ENCODE results near the gene EP400. TPM values are rescaled to one million over a fixed set of nuclear protein-coding genes. Genes with fewer than 3 reads are reported as not detected.

EP400 gene
- total and polyA plus RNA-seq, 2 of the 8 experiments (the other 6 are each of a cell fraction or from before 2014, with no cell fraction given) = 13.1 to 69.7 TPM

DNA sequence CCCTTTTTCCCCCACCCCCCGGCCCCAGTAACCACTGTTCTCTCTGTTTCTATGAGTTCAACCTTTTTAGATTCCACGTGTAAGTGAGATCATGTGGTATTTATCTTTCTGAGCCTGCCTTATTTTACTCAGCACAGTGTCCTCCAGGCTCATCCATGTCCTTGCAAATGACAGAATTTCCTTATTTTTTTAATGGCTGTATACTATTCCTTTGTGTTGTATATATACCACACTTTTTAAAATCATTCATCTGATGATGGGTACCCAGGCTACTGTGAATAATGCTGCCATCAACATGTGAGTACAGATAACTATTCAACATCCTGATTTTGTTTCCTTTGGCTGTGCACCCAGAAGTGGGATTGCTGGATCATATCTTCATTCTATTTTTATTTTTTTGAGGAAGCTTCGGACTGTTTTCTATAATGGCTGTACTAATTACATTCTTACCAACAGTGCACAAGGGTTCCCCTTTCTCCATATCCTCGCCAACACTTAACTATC lies 139.7 kb downstream of the EP400 start:
- Histone ChIP-seq H3K79me1 (ENCODE audit: low read depth, low read length) (peaks cover 7% of the 10 kb centered on the region), H4K8ac (ENCODE audit: extremely low read depth, insufficient read depth, low read length) (no peak overlapping the region), H3K4me1 (replicated peaks in 1 of 4; ENCODE audit: control insufficient read depth in 3 of 4, insufficient read depth in 4 of 4, low read length in 3 of 4) (peaks cover 0 to 7% (median 5%) of the 10 kb centered on the region in 4 experiments; a peak in 5 of 7 replicates), H2BK15ac (ENCODE audit: low read length) (no peak overlapping the region), H3K36me3 (ENCODE audit: control insufficient read depth in 2 of 4, insufficient read depth in 4 of 4, low read length in 3 of 4) (peaks cover 0 to 8% (median 4%) of the 10 kb centered on the region in 4 experiments; a peak in 5 of 8 replicates), H4K5ac (ENCODE audit: insufficient read length, low read depth, low read length) (no peak overlapping the region), H4K20me1 (replicated peaks in 1 of 2; ENCODE audit: control insufficient read depth in 1 of 2, insufficient read depth in 2 of 2, low read length in 2 of 2) (peaks cover 4 to 5% of the 10 kb centered on the region in 2 experiments), H2BK120ac (replicated peaks; ENCODE audit: low read depth, low read length) (no peak overlapping the region), H2BK20ac (ENCODE audit: low read length) (no peak overlapping the region), H2AFZ (ENCODE audit: low read length) (no peak overlapping the region), H2BK5ac (ENCODE audit: low read depth, low read length) (no peak overlapping the region), H3K56ac (replicated peaks; ENCODE audit: insufficient read length, low read depth, low read length) (no peak overlapping the region), H3K23me2 (ENCODE audit: low read depth, low read length) (peaks cover 2% of the 10 kb centered on the region; the same call in 1 of the 2 replicates), H3K14ac (ENCODE audit: insufficient read length) (no peak overlapping the region), H2BK12ac (ENCODE audit: low read depth, low read length) (no peak overlapping the region), H4K91ac (replicated peaks; ENCODE audit: insufficient read length, low read length) (no peak overlapping the region), H3K79me2 (ENCODE audit: control insufficient read depth in 1 of 2, insufficient read depth in 2 of 2, low read length in 2 of 2) (peaks cover 0 to 18% of the 10 kb centered on the region in 2 experiments; a peak in 2 of 4 replicates), H3K4me3 (ENCODE audit: extremely low read depth in 1 of 4, insufficient read depth in 2 of 4, low read depth in 3 of 4, low read length in 4 of 4) (no peak overlapping the region), H3K23ac (ENCODE audit: insufficient read length) (no peak overlapping the region), H3K18ac (ENCODE audit: extremely low read depth, low read length) (no peak overlapping the region), H3K4me2 (ENCODE audit: insufficient read depth in 1 of 2, low read depth in 2 of 2, low read length in 2 of 2) (no peak overlapping the region), H2AK5ac (ENCODE audit: low read depth, low read length) (no peak overlapping the region), H3K9me3 (ENCODE audit: insufficient read depth in 2 of 2, low read depth in 1 of 2, low read length in 1 of 2) (peaks cover 0 to 3% of the 10 kb centered on the region in 2 experiments; a peak in 1 of 4 replicates), H3K4ac (replicated peaks; ENCODE audit: insufficient read length, low read depth, low read length) (no peak overlapping the region), H3K9ac (replicated peaks in 1 of 4; ENCODE audit: extremely low read depth in 1 of 4, low read depth in 3 of 4, low read length in 3 of 4) (no peak overlapping the region), H3K27ac (ENCODE audit: low read depth, low read length) (no peak overlapping the region), H3K27me3 (replicated peaks in 1 of 4; ENCODE audit: control insufficient read depth in 3 of 4, extremely low read depth in 1 of 4, insufficient read depth in 3 of 4, low read length in 3 of 4) (no peaks in the 10 kb centered on the region)
- WGBS, 2 experiments (ENCODE audit: extremely low coverage in 1 of 2, insufficient coverage in 1 of 2, insufficient read length in 1 of 2, insufficient replicate concordance in 2 of 2, low coverage in 1 of 2, low lambda C conversion rate in 2 of 2, missing lambda C conversion rate in 1 of 2) = 85% methylated on average over 3 of the region's 4 CpGs; no CpG with 5 or more reads in 1 of the 2 experiments
- FAIRE-seq (no peak), DNase-seq (ENCODE audit: low read depth in 1 of 2, low spot score in 2 of 2) (no peak)
- ChIA-PET CTCF (ENCODE audit: partially characterized antibody) (no interaction called here), POLR2A (ENCODE audit: partially characterized antibody) (no interaction called here)
- TF ChIP-seq SIX5 (IDR thresholded peaks at IDR 0.05; ENCODE audit: low read depth, low read length) (no peak), RFX5 (IDR thresholded peaks at IDR 0.05; ENCODE audit: borderline replicate concordance, low read depth, low read length) (no peak), POLR2AphosphoS5 (IDR thresholded peaks at IDR 0.05; ENCODE audit: low read depth, low read length) (no peak), MAFK (IDR thresholded peaks at IDR 0.05; ENCODE audit: low read depth, low read length) (no peak), RBBP5 (IDR thresholded peaks at IDR 0.05; ENCODE audit: borderline replicate concordance, low read depth, low read length) (no peak), CHD1 (IDR thresholded peaks at IDR 0.05; ENCODE audit: low read depth, low read length) (no peak), GTF2F1 (IDR thresholded peaks at IDR 0.05; ENCODE audit: borderline replicate concordance, low read depth, low read length) (no peak), POU5F1 (IDR thresholded peaks at IDR 0.05; ENCODE audit: low read depth, low read length) (no peak), BACH1 (IDR thresholded peaks at IDR 0.05; ENCODE audit: low read length) (no peak), JUN (IDR thresholded peaks at IDR 0.05; ENCODE audit: low read depth, low read length) (no peak), SP1 (IDR thresholded peaks at IDR 0.05; ENCODE audit: low read depth, low read length) (no peak), JUND (IDR thresholded peaks at IDR 0.05; ENCODE audit: low read length) (no peak)

All from H1 (cell line).